Endothelial cell of umbilical vein (primary cell): ENCODE data around the gene EPS8L2. TPM values are rescaled to one million over a fixed set of nuclear protein-coding genes. Genes with fewer than 3 reads are reported as not detected.

ENCODE experiments used
- BruUV-seq: library from RNA; stranded (reverse); fragments of 400-500 nt; replicated peaks from 2 replicates; lab custom pipeline; 2021; lab: Mats Ljungman, UMichigan
- CTCF ChIA-PET: fragments of 300-600, 350-600 bp; sonication (Branson Sonifier 250); formaldehyde crosslinking; loops from one replicate; lab custom pipeline; 2021; ENCODE audit warnings: antibody characterized with exemption, inconsistent platforms; lab: Charles Lee
- POLR2A ChIA-PET: fragments of 300-600, 350-600 bp; sonication (Branson Sonifier 250); formaldehyde crosslinking; loops from one replicate; lab custom pipeline; 2021; ENCODE audit warnings: antibody characterized with exemption, inconsistent platforms; lab: Charles Lee
- DNase-seq: peaks from one replicate; pipeline ENCODE4 v3.0.0-alpha.2; 2011; ENCODE audit warnings: low read depth, low spot score
- FAIRE-seq: peaks from 2 replicates; lab custom pipeline; 2011; peaks lifted over from hg19 to GRCh38; lab: Jason Lieb, UNC
- H2AFZ ChIP-seq: 2 replicates; pipeline ENCODE4 v1.6.0; 2012; ENCODE audit warnings: low read depth, low read length, control low read depth, inconsistent platforms
- H3K27ac ChIP-seq: 2 replicates; pipeline ENCODE4 v1.5.1; 2011; ENCODE audit warnings: low read depth, mild to moderate bottlenecking, control low read depth, low read length, moderate library complexity; ENCODE audit not compliant: insufficient read depth
- H3K27me3 ChIP-seq, 2 experiments: 2 replicates each; pipeline versions ENCODE4 v1.6.0 to v1.6.1; 2011; ENCODE audit warnings: low read length in 2 of 2, mixed read lengths in 1 of 2; ENCODE audit not compliant: control insufficient read depth in 2 of 2, insufficient read depth in 2 of 2
- H3K36me3 ChIP-seq, 2 experiments: 2 replicates in 1 of 2; 3 replicates in 1 of 2; pipeline ENCODE4 v1.5.1; 2011; ENCODE audit warnings: low read length in 2 of 2, mild to moderate bottlenecking in 1 of 2, moderate library complexity in 1 of 2; ENCODE audit not compliant: control insufficient read depth in 2 of 2, insufficient read depth in 2 of 2; ENCODE audit errors: extremely low read depth in 1 of 2
- H3K4me1 ChIP-seq: 3 replicates; pipeline ENCODE4 v1.5.1; 2011; ENCODE audit warnings: mild to moderate bottlenecking, low read length; ENCODE audit not compliant: control insufficient read depth, insufficient read depth; ENCODE audit errors: extremely low read depth
- H3K4me2 ChIP-seq: 2 replicates; pipeline ENCODE4 v1.6.1; 2011; ENCODE audit warnings: low read length, control low read depth, mixed read lengths; ENCODE audit not compliant: insufficient read depth
- H3K4me3 ChIP-seq, 3 experiments: fragments of 200-600 bp in 1 of 3; sonication (generic), shearing (Covaris generic) in 1 of 3; replicated peaks in 1 of 3; 2 replicates each; pipeline ENCODE4 v1.5.1; 2011 to 2016; ENCODE audit warnings: control low read depth in 3 of 3, low read length in 3 of 3, mild to moderate bottlenecking in 2 of 3, inconsistent platforms in 1 of 3, low read depth in 1 of 3, moderate library complexity in 1 of 3; ENCODE audit not compliant: insufficient read depth in 1 of 3
- H3K79me2 ChIP-seq: 2 replicates; pipeline ENCODE4 v1.6.0; 2012; ENCODE audit warnings: low read length, inconsistent platforms; ENCODE audit not compliant: control insufficient read depth, insufficient read depth
- H3K9ac ChIP-seq: replicated peaks from 2 replicates; pipeline ENCODE3; 2011; ENCODE audit warnings: low read length, control low read depth; ENCODE audit not compliant: insufficient read depth; ENCODE audit errors: extremely low read depth
- H3K9me1 ChIP-seq: replicated peaks from 3 replicates; pipeline ENCODE4 v1.6.0; 2011; ENCODE audit warnings: mild to moderate bottlenecking, low read length; ENCODE audit not compliant: control insufficient read depth, insufficient read depth; ENCODE audit errors: extremely low read depth
- H3K9me3 ChIP-seq: replicated peaks from 2 replicates; pipeline ENCODE4 v1.5.1; 2012; ENCODE audit warnings: low read length, inconsistent platforms; ENCODE audit not compliant: control insufficient read depth, insufficient read depth
- H4K20me1 ChIP-seq: replicated peaks from 2 replicates; pipeline ENCODE3; 2011; ENCODE audit warnings: mild to moderate bottlenecking, low read length; ENCODE audit not compliant: control insufficient read depth, insufficient read depth; ENCODE audit errors: extremely low read depth
- CTCF ChIP-seq, 2 donors: IDR thresholded peaks; 1 replicate in 1 of 2; 2 replicates in 1 of 2; pipeline ENCODE4 v1.5.1; 2011; ENCODE audit warnings: low read length in 2 of 2, mild to moderate bottlenecking in 2 of 2, moderate library complexity in 2 of 2, control low read depth in 1 of 2, inconsistent platforms in 1 of 2, low read depth in 1 of 2; ENCODE audit not compliant: insufficient read depth in 1 of 2; ENCODE audit errors: extremely low read depth in 1 of 2
- FOS ChIP-seq: IDR thresholded peaks from 2 replicates; pipeline ENCODE4 v1.6.1; 2011; ENCODE audit warnings: mild to moderate bottlenecking, low read length, moderate library complexity, borderline replicate concordance; ENCODE audit not compliant: insufficient read depth
- GATA2 ChIP-seq: IDR thresholded peaks from 2 replicates; pipeline ENCODE4 v1.7.0; 2011; ENCODE audit warnings: low read depth, mild to moderate bottlenecking, moderate library complexity, mixed read lengths, low read length; ENCODE audit not compliant: insufficient read length, insufficient read depth
- JUN ChIP-seq: IDR thresholded peaks from 2 replicates; pipeline ENCODE4 v1.6.1; 2011; ENCODE audit warnings: borderline replicate concordance, low read depth; ENCODE audit not compliant: insufficient read length, insufficient read depth
- MAX ChIP-seq: IDR thresholded peaks from 2 replicates; pipeline ENCODE4 v1.6.1; 2011; ENCODE audit not compliant: insufficient read depth, insufficient read length
- MYC ChIP-seq: IDR thresholded peaks from one replicate; pipeline ENCODE4 v1.6.1; 2011; ENCODE audit warnings: mild to moderate bottlenecking, low read depth, low read length
- POLR2AphosphoS5 ChIP-seq: IDR thresholded peaks from 2 replicates; pipeline ENCODE4 v1.6.1; 2012; ENCODE audit warnings: low read depth, mild to moderate bottlenecking, control low read depth, low read length, moderate library complexity; ENCODE audit not compliant: insufficient read depth
- dilution Hi-C: fragments of 300-500 bp; cut with MboI; formaldehyde crosslinking; loops from one replicate; pipeline ENCODE4 v1.15.0; 2019; ENCODE audit warnings: low sequenced_read_pairs; ENCODE audit not compliant: extremely low pct_ligation_motif_present
- intact Hi-C: fragments of 100-400 bp; cut with micrococcal nuclease; formaldehyde crosslinking; loops from one replicate; pipeline ENCODE4 v1.10.0; 2022
- polyA plus RNA-seq, 4 experiments: library from polyadenylated mRNA; depleted of rRNA in 3 of 4; stranded (reverse) in 3 of 4; unstranded in 1 of 4; fragments of >200 nt; gene quantifications; 2 replicates each; pipeline versions ENCODE4 v1.2.1 to v1.2.3, GENCODE V29; 2011 to 2012; ENCODE audit warnings: missing spikeins in 1 of 4
- total RNA-seq: library from RNA; stranded (reverse); gene quantifications from 2 replicates; pipeline ENCODE4 v1.2.3, GENCODE V29; 2021

Gene EPS8L2
- total and polyA plus RNA-seq, 2 donors (not counting 3 experiments of a cell fraction or from before 2014, with no cell fraction given): 5.2 to 12.5 TPM

DNA sequence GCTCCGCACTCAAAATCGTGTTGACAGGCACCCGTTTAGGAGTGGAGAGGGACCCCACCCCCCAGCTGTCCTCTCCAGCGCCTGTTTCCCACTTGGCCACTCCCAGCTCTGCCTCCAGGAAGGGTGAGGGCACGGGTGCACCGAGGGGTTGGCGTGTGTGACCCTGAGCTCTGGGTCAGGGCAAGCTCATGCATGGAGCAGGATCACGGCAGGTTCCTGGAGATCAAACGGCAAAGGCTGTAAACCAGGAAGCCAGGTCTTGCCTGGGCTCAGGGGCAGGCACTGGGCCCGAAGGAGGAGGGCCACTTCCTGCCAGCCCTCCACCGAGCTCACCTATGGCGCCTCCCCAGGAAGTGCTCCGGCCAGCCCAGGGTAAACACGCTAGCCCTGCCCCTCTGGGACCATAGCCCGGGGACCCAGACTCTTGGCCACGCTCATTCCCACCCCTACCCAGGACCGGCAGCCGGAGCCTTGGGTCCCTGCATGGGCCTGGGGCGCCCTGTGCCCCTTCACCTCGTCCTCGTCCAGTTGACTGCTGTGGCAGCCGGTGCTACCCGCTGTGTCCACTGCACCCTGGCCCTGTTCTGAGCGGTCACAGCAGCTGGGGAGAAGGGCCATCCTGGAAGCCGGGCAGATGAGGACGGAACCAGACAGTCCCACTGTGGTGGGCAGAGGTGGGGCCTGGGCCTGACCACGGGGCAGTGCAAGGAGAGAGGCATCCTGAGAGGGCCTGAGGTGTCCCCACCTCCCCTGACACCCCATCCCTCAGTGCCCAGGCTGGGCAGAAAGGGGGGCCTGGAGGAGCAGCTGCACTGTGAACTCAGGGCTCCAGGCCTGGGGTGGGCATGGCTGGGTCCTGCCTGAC, 1.0 kb upstream of the EPS8L2 start:
- Histone ChIP-seq H3K9ac (no peak overlapping the region), H3K4me2 (no peak overlapping the region), H4K20me1 (no peaks in the 10 kb centered on the region), H3K27me3 (no peaks in the 10 kb centered on the region), H3K36me3 (no peaks in the 10 kb centered on the region), H3K4me1 (peaks cover 5% of the 10 kb centered on the region), H3K79me2 (no peaks in the 10 kb centered on the region), H3K4me3 (no peak overlapping the region), H3K9me3 (no peaks in the 10 kb centered on the region), H3K27ac (no peak overlapping the region), H3K9me1 (no peaks in the 10 kb centered on the region), H2AFZ (no peak overlapping the region)
- peak; percentile 13 for TF ChIP-seq POLR2AphosphoS5
- no peak for TF ChIP-seq MAX
- TF ChIP-seq JUN: no peak
- no peak for TF ChIP-seq GATA2
- FAIRE-seq (no peak), DNase-seq (no peak)
- no TSS peak for BruUV-seq
- intact Hi-C loops: no loop called here
- dilution Hi-C loops: no loop called here
- POLR2A ChIA-PET: no interaction called here
- CTCF ChIA-PET: interaction anchor here (0.8 to 1.8 kb wide), 4 partner anchors 10 to 18 kb away, joined by 5 to 10 read pairs (median 6); partner anchors contain the start of genes DEAF1 and TMEM80

GRCh38 chr11:706439-706956, 467 bp downstream of the EPS8L2 start:
- no peak overlapping the region for H3K27ac ChIP-seq
- DNase-seq (no peak), FAIRE-seq (no peak)
- CTCF ChIA-PET: interaction anchor here (1.1 to 1.7 kb wide), 4 partner anchors 14 to 20 kb away, joined by 4 to 5 read pairs (median 4); no protein-coding TSS in a partner anchor
- H3K4me2 ChIP-seq: peak overlapping the region; percentile 32
- POLR2A ChIA-PET: no interaction called here
- no peaks in the 10 kb centered on the region for H4K20me1 ChIP-seq
- H2AFZ ChIP-seq: peak overlapping the region; percentile 55
- dilution Hi-C loops: no loop called here
- no TSS peak for BruUV-seq
- no peak overlapping the region for H3K9ac ChIP-seq
- no peaks in the 10 kb centered on the region for H3K36me3 ChIP-seq
- peaks cover 5% of the 10 kb centered on the region for H3K4me1 ChIP-seq
- TF ChIP-seq CTCF (IDR thresholded peaks at IDR 0.05; ENCODE audit: extremely low read depth in 1 of 2, insufficient read depth in 1 of 2, low read depth in 1 of 2, low read length in 2 of 2): no peak
- TF ChIP-seq FOS: peak; percentile 11
- no peak for TF ChIP-seq MYC
- no peaks in the 10 kb centered on the region for H3K27me3 ChIP-seq
- no peaks in the 10 kb centered on the region for H3K9me1 ChIP-seq
- no peaks in the 10 kb centered on the region for H3K79me2 ChIP-seq
- intact Hi-C loops: no loop called here
- no peaks in the 10 kb centered on the region for H3K9me3 ChIP-seq
- H3K4me3 ChIP-seq: peak overlapping the region in 2 of 3 experiments; percentile 17 to 26
